ENCODE results near the gene CBX4. TPM values are rescaled to one million over a fixed set of nuclear protein-coding genes. Genes with fewer than 3 reads are reported as not detected.

CBX4 gene
- total and polyA plus RNA-seq, 2 of the 13 experiments (the other 11 are each of a cell fraction or from before 2014, with no cell fraction given): 25.8 to 50.8 TPM

- no peak for TF ChIP-seq MXI1 (IDR thresholded peaks at IDR 0.05; ENCODE audit: borderline replicate concordance, low read depth, low read length)
- TF ChIP-seq, protein P1, sequence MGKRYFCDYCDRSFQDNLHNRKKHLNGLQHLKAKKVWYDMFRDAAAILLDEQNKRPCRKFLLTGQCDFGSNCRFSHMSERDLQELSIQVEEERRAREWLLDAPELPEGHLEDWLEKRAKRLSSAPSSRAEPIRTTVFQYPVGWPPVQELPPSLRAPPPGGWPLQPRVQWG (CRISPR knock-in tag; IDR thresholded peaks at IDR 0.05; ENCODE audit: borderline replicate concordance, low read depth): no peak
- no peak for TF ChIP-seq ATF1 (CRISPR knock-in tag; IDR thresholded peaks at IDR 0.05)
- no peak for TF ChIP-seq JARID2 (CRISPR knock-in tag; IDR thresholded peaks at IDR 0.05; ENCODE audit: insufficient replicate concordance)
- TF ChIP-seq, protein P2, sequence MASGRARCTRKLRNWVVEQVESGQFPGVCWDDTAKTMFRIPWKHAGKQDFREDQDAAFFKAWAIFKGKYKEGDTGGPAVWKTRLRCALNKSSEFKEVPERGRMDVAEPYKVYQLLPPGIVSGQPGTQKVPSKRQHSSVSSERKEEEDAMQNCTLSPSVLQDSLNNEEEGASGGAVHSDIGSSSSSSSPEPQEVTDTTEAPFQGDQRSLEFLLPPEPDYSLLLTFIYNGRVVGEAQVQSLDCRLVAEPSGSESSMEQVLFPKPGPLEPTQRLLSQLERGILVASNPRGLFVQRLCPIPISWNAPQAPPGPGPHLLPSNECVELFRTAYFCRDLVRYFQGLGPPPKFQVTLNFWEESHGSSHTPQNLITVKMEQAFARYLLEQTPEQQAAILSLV (CRISPR knock-in tag; IDR thresholded peaks at IDR 0.05; ENCODE audit: borderline replicate concordance): no peak
- 0 out of 2 replicates have a peak, but pooled peaks have one; percentile 62 for TF ChIP-seq ZNF660 (CRISPR knock-in tag; IDR thresholded peaks at IDR 0.05; ENCODE audit: borderline replicate concordance, low read depth)
- TF ChIP-seq, protein P3, sequence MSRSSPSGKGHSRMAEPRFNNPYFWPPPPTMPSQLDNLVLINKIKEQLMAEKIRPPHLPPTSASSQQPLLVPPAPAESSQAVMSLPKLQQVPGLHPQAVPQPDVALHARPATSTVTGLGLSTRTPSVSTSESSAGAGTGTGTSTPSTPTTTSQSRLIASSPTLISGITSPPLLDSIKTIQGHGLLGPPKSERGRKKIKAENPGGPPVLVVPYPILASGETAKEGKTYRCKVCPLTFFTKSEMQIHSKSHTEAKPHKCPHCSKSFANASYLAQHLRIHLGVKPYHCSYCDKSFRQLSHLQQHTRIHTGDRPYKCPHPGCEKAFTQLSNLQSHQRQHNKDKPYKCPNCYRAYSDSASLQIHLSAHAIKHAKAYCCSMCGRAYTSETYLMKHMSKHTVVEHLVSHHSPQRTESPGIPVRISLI (CRISPR knock-in tag; IDR thresholded peaks at IDR 0.05; ENCODE audit: borderline replicate concordance): no peak
- no peak for TF ChIP-seq CENPX (CRISPR knock-in tag; IDR thresholded peaks at IDR 0.05)
- TF ChIP-seq, protein P4, sequence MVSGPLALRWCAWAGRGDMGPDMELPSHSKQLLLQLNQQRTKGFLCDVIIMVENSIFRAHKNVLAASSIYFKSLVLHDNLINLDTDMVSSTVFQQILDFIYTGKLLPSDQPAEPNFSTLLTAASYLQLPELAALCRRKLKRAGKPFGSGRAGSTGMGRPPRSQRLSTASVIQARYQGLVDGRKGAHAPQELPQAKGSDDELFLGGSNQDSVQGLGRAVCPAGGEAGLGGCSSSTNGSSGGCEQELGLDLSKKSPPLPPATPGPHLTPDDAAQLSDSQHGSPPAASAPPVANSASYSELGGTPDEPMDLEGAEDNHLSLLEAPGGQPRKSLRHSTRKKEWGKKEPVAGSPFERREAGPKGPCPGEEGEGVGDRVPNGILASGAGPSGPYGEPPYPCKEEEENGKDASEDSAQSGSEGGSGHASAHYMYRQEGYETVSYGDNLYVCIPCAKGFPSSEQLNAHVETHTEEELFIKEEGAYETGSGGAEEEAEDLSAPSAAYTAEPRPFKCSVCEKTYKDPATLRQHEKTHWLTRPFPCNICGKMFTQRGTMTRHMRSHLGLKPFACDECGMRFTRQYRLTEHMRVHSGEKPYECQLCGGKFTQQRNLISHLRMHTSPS (CRISPR knock-in tag; IDR thresholded peaks at IDR 0.05; ENCODE audit: low read depth): peak; percentile 92
- TF ChIP-seq ZNF629 (CRISPR knock-in tag; conservative IDR thresholded peaks at IDR 0.05): no peak
- peak; percentile 94 for TF ChIP-seq CTCF (CRISPR knock-in tag; IDR thresholded peaks at IDR 0.05)
- TF ChIP-seq KDM4B (CRISPR knock-in tag; IDR thresholded peaks at IDR 0.05): peak; percentile 34; the same call in 1 of the 2 replicates
- TF ChIP-seq MXD1 (CRISPR knock-in tag; IDR thresholded peaks at IDR 0.05): no peak
- TF ChIP-seq ELF4 (CRISPR knock-in tag; IDR thresholded peaks at IDR 0.05; ENCODE audit: borderline replicate concordance): no peak
- TF ChIP-seq ZNF446 (CRISPR knock-in tag; IDR thresholded peaks at IDR 0.05): no peak
- TF ChIP-seq ZBTB21 (CRISPR knock-in tag; IDR thresholded peaks at IDR 0.05): no peak
- no peak for TF ChIP-seq ZFP41 (CRISPR knock-in tag; IDR thresholded peaks at IDR 0.05; ENCODE audit: borderline replicate concordance)
- no peak for TF ChIP-seq ZFP1 (CRISPR knock-in tag; IDR thresholded peaks at IDR 0.05)
- TF ChIP-seq SNAPC2 (CRISPR knock-in tag; IDR thresholded peaks at IDR 0.05): 0 out of 2 replicates have a peak, but pooled peaks have one; percentile 37
- no peak for TF ChIP-seq ZNF703 (CRISPR knock-in tag; IDR thresholded peaks at IDR 0.05; ENCODE audit: borderline replicate concordance)
- peak; percentile 85 for TF ChIP-seq HOXA3 (CRISPR knock-in tag; IDR thresholded peaks at IDR 0.05)
- TF ChIP-seq ZBTB7B (CRISPR knock-in tag; IDR thresholded peaks at IDR 0.05): peak; percentile 100
These were observed 28.0 kb downstream of the CBX4 start (continued) for GRCh38 chr17:79811011-79811867.
